ENCODE measurements around the gene KMO. TPM values are rescaled to one million over a fixed set of nuclear protein-coding genes. Genes with fewer than 3 reads are reported as not detected.

The KMO gene
- total RNA-seq, 1 experiment from 2014 or later, result 0.17 TPM

Other genes with a start within 250 kb of the KMO start
- gene RGS7, start 175.2 kb upstream of the KMO start, total RNA-seq (2014; rRNA removed; shearing (Covaris generic)), result 0.27 and 0.74 TPM in 2 replicates
- gene FH, start 12.6 kb upstream of the KMO start, total RNA-seq (2014; rRNA removed; shearing (Covaris generic)), result 103 and 104 TPM in 2 replicates
- gene CHML, start 108.0 kb downstream of the KMO start, total RNA-seq (2014; rRNA removed; shearing (Covaris generic)), result 11.8 and 14.6 TPM in 2 replicates
- gene OPN3, start 108.0 kb downstream of the KMO start, total RNA-seq (2014; rRNA removed; shearing (Covaris generic)), result 44.6 and 48.8 TPM in 2 replicates
- not detected in 2 replicates for gene WDR64, start 119.9 kb downstream of the KMO start, total RNA-seq (2014; rRNA removed; shearing (Covaris generic))